SH-SY5Y (cell line): ENCODE measurements around the gene CHD6.

ENCODE experiments used
- GATA2 ChIP-seq: IDR thresholded peaks from 2 replicates; pipeline ENCODE4 v1.6.1; 2011; ENCODE audit warnings: mild to moderate bottlenecking, low read depth, low read length
- GATA3 ChIP-seq: IDR thresholded peaks from 2 replicates; pipeline ENCODE4 v1.6.1; 2011; ENCODE audit warnings: low read depth, mild to moderate bottlenecking, low read length, moderate library complexity

CHD6 gene

DNA sequence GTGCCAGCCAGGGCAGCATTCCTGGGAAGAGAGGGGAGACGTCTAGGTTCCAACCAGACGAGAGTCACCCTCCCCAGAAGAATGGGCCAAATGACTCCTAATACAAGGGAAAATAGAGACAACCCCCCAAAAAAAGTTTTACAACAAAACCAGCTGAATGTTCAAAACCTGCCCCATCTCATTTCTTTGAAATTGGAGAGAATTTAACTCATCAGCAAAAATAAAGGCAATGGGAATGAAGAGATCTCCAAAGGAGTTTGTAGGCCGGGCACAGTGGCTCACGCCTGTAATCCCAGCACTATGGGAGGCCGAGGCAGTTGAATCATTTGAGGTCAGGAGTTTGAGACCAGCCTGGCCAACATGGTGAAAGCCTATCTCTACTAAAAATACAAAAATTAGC is 241.8 kb downstream of the CHD6 start:
- TF ChIP-seq GATA2 (no peak), GATA3 (no peak)

DNA sequence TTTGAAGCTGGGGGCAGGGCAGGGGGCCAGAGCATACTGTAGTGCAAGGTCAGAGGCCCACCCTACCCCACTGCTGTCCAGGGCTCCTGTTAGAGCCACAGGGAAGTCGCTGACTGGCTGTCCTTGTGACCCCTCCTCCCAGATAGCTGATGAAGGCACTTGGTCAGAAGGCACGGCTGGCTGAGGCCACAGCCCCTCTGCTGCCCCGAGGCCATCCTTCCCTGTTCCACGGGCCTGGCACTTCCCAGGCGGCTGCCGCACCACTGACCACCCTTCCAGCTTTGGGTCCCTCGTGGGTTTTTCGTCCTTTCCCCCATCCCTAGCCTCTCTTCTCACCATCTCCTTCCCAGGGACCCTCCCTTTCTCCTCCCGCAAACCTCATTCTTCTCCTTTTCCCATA is 242.3 kb downstream of the CHD6 start:
- no peak for TF ChIP-seq GATA2
- TF ChIP-seq GATA3 = no peak

DNA sequence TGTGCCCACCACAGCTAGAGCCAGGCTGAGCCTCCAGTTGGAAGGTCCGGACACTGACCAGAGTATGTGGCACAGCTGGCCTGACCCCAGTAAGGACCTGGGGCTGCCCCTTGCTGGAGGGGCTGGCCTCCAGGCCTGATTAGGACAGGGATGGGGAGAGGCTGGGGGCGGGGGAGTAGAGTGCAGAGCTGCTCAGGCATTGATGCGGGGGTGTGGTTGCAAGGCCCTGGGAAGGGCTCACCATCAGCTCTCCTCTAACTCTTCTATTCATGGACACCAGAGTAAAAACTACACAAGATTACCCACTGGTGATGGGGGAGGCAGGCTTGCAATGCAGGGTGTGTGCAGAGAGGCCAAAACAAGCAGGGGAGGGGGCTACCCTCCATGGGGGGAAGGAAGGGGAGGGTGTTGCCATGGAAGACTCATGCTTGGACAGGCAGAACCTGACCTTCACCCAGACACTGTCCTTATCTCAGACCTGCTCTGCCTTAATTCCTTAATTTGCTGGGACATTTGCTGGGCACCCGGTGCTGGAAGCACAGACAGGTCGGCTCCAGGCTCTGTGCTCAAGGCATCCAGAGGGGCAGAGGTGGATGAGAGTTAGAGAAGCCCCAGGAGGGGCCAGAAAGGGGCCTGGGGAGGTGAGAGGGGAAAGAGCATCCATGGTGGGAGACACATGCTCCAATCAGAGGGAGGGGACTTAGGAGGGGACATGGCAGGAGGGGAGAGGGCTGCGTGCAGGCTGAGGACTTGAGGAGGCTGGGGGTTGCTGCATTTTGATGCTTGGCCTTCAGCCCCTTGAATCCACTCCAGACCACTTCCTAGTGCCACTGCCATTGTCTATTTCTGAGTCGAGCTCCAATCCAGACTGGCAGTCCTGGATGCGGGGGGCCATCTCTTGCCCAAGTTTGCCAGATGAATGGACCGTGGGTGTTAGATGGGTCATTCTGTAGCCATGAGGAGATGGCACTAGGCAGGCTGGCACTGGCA is 244.0 kb downstream of the CHD6 start:
- TF ChIP-seq GATA2 (peak; percentile 17; the same call in 1 of the 2 replicates), GATA3 (no peak)

DNA sequence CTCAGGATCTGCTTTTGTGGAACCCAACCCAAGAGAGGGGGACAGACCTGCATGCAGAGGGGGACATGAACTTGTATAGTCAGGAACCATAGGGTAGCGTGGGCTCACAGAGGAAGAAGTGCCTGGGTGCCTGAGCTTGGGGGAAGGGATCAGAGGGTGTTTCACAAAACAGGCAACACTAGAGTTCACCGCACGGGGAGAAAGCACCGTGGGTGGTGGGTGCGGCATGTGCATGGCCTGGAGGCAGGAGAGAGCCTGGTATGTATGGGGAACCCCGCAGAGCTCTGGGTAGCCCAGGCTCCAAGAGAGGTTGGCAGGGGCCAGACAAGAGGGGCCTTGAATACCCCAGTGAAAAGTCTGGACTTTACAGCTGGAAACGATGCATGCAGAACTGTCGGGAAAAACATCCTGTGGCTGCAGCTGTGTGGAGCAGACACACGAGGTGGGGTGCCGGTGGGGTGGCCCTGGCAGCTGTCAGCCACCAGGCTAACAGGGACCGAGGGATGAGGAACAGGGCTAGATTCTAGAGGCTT is 244.9 kb downstream of the CHD6 start:
- no peak for TF ChIP-seq GATA3
- no peak for TF ChIP-seq GATA2

DNA sequence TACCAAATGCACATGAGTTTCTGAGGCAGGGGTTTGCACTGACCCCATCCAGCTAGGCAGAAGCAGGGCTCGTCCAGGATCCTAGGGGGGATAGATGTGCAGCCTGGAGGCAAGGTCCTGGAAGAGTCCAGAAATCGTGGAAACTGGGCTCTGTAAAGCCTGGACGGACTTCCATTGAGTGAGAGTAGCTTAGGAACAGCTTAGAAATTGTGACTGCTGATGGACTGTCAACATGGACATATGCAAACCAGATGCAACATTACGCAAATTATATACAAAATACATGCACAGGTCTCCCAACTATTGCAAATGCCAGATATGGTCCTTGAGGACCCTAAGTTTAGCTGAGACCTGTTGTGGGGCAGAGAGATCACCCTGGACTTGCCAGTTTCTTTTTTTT is 246.8 kb downstream of the CHD6 start:
- TF ChIP-seq GATA3 = no peak
- TF ChIP-seq GATA2 = no peak

DNA sequence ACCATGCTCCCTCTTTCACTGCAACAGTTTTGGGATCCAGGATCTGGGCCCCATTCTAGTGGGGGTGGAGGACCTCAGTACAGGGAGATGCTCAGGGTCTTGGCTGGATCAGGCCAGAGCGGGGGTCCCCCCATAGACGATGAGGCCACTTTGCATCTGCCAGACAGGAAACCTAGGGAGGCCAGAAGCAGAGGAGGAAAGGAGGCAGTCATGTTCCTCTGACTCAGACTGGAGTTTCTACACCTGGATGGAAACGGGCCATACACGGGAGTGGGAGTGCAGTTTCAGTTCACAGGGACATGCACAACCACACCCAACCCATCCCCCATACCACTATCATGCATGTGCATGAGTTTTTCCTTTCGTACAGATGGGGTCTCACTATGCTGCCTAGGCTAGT is 248.0 kb downstream of the CHD6 start:
- TF ChIP-seq GATA3 (no peak), GATA2 (no peak)

DNA sequence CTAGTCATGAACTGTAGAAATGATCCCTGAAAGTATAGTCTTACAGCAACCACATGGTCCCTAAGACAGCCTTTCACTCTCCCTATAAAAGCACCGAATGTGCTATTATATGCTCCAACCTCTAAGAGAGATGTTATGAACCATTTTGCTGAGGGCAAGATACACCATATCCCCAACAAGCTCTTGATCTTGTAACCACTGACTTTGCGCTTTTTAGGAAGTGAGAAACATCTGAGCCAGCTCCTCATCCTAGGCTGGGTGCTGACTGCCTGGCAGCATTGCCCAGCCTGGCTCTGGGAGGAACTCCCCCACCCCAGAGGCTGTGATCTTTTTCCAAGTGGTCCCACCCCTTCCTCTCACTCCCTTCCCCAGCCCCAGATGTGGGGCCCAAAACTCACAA is 248.5 kb downstream of the CHD6 start:
- TF ChIP-seq GATA2 = no peak
- TF ChIP-seq GATA3 = no peak

DNA sequence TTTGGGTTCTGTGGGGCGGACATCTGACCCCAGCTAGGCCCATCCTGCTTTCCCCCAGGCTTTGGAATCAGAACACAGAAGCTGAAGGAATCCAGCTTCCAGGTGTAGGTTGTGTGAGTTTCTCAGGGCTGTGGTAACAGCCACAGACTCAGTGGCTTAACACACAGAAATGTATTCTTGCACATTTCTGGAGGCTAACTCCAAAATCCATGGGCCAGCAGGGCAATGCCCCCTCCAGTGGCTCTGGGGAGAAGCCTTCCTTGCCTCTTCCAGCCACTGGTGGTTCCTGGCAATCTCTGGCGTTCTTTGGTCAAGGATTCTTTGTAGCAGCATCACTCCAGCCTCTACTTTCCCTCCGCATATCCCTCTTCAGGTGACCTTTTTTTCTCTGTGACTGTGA is 250.2 kb downstream of the CHD6 start:
- no peak for TF ChIP-seq GATA3

DNA sequence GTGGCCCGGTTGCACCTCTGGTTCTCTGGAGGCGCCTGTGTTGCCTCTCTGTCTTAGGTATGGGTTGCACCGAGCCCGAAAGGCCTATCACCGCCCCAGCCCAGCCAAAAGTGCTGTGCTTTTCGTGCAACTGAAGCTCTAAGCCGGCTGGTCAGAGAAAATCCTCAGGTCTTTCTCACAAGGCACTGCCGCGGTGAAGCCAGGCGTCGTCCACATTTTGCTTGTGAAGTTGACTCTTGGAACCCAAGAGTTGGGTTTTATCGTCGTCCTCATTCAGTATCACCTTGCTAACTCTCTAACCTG is 250.8 kb downstream of the CHD6 start:
- TF ChIP-seq GATA2 (no peak), GATA3 (no peak)

DNA sequence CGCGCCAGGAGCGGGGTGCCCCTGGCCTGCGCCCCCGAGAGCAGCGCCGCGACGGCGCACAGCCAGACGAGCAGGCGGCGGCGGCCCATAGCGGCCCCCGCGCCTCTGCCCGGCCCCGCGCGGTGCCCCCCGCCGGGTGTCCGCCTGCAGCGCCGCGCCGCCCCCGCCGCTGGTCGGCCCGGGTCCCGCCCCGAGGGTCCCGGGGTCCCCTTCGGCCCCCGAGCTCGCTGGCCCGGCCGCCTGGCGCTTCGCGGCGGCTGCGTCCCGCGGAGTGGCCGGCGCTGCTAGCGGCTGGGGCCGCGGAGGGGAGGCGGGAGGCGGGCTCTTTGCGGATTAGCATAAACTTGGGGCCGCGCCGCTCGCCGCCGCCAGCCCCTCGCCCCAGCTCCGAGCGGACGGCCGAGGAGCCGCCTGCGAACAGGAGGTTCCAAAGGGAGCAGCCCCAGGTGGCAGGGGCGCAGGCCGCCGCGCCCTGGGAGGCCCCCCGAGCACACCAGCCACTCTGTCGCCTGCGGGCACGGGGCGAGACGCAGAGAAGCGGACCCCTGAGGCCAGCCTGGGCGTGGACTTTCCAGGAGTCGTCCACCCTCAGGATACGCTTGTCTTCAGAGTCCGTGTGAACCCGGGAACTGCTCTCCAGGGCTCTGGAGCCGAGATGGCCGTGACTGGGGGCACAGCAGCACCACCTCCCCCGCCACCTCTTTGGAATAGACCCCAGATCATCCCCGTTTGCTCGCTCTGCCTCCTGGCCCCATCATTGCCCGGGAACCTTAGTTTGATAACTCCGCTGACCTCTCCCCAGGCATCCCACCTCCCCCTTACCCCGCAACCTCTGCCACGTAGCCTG is 251.4 kb downstream of the CHD6 start, which contains the start of gene EMILIN3:
TSS of gene EMILIN3 (minus strand) at position 273 of the 847 bp plus-strand sequence. CDS start at position 89, 184 bp downstream.
- TF ChIP-seq GATA3 (no peak), GATA2 (no peak)

DNA sequence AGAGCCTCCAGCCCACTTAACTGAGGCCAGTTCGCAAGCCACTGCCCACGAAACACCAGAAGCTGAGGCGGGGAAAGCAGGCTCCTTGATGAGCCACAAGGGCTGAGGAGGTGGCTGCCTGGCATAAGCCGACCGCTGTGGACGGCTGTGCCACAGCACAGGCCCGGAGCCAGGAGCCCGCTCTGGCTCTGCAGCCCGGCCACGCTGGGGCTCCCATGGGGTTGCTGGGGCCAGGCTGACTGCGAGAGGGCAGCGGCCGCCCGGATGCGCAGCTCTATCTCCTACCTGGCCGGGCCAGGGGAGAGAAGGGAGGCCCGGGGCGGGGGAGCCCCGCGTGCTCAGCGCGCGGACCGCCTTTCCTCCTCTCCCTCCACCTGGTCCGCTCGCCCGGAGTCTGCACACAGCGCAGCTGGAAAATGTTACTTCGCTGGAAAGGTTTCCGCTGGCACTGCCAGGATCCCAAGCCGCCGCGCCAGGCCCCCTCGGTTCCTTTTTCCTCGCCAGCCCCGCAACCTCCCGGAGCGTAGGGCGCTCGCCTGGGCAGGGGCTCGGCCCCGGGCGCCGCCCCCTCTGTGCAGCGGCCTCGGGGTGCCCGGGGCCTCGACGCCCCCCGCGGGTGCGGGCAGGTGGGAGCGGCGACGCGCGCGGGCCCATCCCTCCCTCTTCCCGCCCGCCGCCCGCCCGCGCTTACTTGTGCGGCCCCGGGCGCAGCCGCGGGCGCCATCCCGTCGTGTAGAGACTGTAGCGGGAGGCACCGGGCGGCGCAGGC is 252.2 kb downstream of the CHD6 start:
- TF ChIP-seq GATA3 = no peak
- no peak for TF ChIP-seq GATA2

DNA sequence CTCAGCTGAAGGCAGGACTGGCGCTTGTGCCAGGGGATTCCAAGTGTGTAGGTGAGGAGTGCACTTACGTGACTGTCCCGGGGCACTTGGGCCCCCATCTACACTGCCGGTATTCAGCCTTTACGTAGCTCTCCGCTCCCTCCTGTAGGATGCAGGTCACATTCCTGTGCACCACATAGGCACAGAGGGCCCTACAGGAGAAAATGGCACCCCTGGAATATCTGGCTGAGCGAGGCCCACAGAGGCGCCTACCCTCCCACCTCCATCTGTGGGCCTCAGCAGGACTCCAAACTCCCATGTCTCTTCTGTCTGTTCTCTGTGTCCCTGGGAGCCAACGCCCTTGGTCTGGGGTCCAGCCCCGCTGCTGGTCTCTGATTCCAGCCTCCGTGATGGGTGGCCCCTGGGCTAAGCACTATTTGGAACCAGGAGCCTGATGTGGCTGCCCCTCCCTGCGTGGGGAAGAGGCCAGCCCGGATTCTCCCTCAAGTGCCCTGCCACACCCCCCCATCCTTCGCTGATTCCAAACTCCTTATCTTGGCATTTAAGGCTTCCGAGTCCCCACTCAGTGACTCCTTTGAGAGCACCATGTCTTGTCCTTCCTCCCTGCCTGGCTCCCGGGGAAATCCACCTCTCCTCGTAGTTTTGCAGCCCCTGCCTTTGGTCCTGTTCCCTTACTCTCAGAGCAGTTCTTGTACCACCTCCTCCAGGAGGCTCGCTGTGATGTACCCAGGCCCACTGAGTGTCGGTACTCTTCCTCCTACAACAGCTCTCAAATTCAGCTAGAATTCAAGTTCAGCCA is 253.0 kb downstream of the CHD6 start:
- TF ChIP-seq GATA2 (no peak), GATA3 (no peak)
